ENCODE measurements around the gene CHURC1.
A peak's percentile ranks its signal among the peaks of the same experiment; 100 is the strongest.

The CHURC1 gene

DNA sequence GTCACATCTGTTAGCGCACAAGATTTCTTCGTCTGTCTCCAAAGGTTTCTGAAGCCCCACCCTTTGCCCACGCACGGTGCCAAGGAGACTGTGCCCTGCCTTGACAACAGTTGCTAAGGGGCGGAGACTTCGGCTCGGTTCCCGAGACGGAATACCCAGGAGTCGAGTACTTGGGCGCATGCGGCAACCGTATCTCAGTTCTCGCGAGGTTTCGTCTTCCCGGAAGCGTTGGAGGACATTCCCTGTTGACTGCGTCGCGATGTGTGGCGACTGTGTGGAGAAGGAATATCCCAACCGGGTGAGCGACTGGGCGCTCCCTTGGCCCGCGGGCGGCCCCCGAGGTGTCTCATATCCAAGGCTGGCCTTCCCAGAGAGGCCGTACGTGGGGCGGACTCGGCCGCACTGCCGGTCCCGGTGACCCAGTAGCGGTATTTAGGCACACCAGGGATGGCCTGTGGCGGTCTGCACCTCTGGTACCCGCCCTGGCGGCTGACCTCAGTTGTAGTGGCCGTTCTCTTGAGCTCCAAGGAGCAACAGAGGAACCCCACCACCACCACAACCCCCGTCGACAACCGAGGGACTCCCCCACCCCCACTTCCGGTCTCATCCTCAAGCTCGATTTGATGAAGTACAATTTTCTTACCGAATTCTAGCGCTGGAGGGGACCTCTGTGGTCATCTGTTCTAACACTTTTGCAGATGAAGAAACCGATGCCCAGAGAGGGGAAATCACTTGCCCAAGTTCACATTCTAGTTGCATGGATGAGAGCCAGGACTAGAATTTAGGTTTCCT is at the start of gene CHURC1:
Gene CHURC1, plus strand, starts transcription at position 219 of the 792 bp plus-strand sequence. Its CDS starts 41 bp downstream, at position 260.
- DNase-seq = peak; percentile 100

DNA sequence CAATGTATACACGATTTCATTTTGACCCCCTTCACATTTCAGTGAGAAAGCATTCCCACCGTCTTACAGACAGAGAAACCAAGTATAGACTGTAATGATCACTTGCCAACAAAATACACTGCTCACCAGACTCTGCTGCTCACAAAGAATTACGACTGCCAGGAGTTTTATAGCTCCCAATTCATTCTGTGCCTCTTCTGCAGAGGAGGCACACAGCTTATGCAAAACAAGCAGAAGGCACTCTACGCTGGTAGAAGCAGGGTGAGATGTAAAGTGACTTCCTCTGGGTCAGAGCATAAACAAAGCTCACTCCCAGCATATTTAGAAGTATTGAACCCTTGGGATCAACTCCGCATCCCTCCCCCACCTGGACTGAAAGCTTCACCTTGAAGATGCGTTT is 49.1 kb upstream of the CHURC1 start:
- DNase-seq = no peak

DNA sequence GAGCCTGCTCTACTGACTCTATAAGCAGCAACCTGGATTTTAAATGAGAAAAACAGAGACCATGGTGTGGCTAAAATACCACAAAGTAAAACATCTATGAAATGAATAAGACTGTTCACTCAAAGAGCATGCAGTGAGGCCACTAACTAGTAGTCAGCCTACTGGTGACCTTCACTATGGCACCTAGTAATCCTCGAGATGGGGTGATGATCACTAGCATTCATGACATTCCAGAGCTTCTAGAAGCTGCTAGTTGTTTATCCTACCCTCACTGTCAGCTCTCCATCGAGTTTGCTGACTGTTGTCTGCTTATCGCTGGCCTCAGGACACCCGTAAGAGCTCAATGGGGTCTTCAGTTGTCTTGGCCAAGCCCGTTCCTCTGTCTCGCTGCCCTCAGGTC is 48.3 kb upstream of the CHURC1 start:
- DNase-seq = no peak

DNA sequence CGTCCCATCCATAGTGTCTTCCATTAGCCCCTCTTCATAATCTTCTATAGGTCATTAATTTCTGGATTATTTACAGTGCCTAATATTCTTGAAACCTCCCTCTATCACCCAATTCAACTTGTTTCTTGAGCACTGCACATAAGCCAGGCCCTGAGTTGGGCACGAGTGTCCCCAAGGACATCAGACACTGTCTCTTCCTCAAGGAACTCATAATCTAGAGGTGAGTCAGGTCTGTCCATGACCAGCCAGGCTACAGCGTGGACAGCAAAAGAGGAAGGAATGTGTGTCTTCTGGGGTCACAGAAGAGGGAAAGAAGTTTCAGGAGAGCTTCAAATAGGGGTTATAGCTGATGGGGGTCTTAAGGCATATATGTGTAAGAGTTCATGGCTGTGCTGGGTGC is 47.1 kb upstream of the CHURC1 start:
- no peak for DNase-seq

DNA sequence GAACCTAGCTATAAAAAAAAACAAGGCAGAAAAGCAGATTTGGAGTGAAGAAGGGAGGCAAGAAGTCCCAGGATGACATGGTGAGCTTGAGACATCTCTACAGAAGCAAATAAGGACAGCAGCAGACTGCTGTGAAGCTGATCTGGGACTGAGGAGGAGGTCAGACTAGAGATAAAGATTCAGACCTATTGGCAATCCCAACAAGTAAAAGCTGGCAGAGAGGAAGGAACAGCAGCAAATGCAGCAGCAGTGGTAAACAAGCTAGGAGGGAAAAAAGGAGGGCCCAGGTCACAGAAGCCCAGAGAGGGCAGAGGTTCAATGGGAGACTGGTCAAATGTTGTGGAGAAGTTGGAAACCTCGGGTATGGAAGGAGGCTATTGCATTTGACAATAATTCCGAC is 45.9 kb upstream of the CHURC1 start:
- no peak for DNase-seq

DNA sequence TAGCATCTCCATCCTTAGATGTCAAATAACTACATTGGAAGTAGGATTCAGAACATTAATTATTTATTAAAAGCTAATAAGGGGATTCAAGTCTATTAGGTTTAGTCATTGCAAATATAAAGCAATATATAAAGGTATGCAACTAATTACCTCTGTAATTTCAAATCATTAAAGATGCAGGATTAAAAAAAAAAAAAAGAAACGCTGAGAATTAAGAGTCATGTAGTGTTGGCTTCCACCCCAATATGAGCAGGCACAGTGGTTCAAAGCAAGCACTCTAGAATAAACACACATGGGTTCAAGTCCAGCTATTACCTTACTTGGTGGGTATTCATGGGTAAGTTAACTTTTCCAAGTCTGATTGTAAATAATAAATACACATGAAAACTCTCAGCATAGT is 45.4 kb upstream of the CHURC1 start:
- no peak for DNase-seq

DNA sequence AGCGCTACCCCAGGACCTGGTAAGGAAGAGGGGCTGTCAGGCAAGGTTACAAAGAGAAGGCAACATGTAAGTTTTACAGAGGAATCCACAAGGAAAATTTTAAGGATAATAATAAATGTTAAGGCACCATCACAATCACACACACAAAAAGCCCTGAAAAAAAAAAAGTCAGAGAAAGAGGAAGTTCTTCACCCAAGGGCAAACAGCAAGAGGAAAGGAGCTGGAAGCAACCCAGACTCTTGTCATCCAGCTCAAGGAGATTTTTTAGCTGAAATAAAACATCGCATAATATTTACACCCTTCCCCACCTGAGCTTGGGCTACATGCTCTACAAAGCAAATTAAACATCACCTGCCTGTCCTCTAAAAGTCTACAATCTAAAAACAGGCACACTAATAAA is 44.1 kb upstream of the CHURC1 start:
- DNase-seq = no peak

DNA sequence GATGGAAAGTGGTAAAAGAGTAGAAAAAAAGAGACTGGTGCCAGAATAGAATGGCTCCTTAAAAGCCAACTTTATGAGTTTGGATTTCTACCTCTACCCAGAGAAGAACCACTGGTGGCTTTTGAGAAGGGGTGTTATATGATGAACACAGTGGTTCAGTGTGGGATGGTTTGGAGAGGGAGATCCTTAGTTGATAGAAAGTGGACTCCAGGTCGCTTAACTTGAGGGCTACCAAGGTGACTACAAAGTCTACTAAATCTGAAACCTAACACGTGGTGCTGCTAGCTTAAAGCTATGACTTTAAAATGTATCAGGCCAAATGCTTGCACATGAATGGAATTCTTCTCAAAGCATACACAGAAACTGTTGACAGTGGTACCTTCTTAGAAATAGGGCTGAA is 42.9 kb upstream of the CHURC1 start:
- DNase-seq = no peak

DNA sequence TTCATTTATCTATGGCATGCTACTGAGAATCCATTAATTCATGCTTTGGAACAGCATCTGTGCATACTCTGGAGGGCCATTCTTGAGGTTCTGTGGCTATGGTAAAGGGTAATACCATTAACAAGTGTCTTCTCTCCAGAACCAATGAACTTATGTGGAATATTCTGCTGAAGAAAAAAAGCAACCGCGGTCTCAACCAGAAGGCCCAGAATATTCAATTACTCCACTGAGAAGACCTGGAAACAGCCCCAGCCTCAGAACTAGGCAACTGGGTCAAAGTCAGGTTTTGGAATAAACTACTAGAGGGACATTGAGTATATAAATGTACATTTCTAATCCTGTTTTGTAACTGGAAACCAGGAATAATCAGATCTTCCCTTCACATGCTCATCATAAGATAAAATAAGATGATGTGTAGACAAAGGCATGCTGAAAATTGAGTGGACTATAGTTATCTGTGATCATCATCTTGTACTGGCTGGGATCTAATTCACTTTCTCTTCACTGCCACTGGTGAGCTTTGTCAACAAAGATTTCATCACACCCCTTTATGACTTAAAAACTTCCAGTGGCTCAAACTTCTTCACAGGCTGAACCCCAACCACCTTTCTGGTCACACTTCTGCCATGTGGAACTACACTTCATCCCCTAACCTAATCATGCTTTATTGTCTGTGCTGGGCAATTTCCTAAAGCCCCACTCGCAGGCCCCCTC is 40.6 kb upstream of the CHURC1 start:
- DNase-seq = no peak

DNA sequence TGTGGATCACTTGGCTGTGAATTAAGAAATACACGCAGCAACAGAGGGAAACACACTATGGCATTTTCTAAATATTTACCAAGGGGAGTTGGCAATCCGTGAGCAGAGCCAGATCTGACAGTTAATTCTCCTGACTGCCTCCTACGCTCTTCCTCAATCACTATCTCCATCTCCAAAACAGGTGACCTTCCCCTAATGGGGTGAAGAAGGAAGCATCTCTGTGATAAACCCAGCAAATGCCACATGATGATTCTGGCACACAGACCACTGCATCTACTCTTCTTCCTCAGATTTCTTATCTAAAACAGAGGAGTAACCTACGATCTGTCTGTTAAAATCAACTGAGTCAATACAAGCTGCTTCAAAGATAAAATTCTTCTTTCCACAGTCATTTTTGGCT is 38.9 kb upstream of the CHURC1 start:
- DNase-seq = no peak

DNA sequence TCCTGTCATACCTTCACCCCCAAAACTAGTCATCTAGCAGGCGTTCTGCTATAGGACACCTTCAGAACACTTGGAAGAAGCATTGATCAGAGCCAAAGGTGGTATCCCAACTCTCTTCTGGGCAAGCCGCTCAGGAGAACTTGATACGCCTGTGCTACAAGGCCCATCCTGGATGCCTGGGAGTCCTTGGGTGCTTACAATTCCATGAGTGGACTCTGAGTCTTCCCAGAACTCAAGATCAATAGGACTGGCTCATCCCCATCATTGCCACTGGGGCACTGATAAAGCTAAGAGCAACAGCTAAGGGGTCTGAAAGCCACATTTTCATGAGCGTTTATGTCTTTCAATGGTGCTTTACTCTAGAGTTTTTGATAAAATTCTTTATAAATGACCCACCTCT is 36.4 kb upstream of the CHURC1 start:
- no peak for DNase-seq

DNA sequence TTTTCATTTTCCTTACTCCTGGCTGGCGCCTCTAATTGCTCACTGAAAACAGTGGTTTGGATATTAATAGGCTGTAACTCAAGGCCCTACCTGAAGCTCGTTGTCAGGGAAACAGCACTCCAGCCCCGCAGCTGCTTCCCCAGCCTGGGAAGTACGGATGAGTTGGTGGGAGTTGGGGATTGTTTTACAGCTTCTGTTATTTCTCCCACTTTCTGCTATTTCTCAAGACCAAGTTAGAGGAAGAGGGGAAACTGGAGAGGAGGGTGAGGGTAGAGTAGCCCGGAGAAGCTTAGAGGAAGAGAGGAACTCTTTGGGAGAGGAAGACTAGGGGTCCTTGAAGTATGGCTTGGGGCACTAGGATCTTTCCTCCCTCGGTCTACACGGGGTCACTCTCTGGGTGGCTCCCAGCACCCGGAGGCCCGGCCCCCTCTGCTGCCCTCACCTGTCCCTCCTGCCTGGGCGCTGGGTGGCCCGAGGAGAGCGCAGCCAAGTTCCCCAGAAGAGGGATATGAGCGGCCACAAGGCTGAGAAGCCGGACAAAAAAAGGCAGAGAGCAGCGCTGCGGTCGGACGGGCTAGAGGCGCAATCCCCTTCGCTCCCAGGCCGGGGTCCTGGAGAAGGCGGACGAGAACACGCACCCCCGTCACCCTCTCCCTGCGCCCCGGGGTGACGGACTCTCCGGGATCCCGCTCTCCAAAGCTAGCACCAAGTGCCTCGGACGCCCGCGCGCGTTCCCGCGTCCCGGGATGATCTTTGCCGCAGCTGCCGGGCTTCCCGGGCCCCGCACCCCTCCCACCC is 35.2 kb upstream of the CHURC1 start:
- DNase-seq = peak; percentile 55

DNA sequence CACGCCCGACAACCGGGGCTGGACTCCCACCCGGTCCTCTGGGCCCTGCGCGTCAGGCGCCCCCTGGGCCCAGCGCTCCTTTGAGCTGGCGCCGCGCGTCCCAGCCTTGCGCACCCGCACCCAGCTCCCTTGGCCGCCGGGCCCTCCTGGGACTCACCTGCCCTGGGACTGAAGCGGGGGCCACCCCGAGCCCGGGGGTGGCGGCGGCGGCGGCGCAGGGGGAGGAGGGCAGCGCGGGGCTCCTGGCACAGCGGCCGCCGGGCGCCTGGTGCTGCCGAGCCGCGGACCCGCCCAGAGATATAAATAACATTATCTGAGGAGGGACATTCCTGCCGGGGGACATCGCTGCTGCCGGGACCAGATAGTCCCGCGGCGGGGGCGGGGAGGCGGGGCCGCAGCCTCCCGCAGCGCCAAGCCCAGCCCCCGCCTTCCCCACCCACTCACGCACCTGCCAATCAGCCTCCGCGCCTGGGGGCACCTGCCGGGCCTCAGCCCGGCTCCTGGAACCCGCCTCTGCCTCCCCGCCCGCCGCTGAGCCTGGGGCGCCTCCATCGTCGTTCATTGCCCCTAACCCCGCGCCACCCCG is 34.5 kb upstream of the CHURC1 start, which contains the start of gene SPTB:
Gene SPTB, minus strand, starts transcription at position 273 of the 586 bp plus-strand sequence. CDS start 56,813 bp downstream, outside the sequence.
- peak; percentile 70 for DNase-seq

DNA sequence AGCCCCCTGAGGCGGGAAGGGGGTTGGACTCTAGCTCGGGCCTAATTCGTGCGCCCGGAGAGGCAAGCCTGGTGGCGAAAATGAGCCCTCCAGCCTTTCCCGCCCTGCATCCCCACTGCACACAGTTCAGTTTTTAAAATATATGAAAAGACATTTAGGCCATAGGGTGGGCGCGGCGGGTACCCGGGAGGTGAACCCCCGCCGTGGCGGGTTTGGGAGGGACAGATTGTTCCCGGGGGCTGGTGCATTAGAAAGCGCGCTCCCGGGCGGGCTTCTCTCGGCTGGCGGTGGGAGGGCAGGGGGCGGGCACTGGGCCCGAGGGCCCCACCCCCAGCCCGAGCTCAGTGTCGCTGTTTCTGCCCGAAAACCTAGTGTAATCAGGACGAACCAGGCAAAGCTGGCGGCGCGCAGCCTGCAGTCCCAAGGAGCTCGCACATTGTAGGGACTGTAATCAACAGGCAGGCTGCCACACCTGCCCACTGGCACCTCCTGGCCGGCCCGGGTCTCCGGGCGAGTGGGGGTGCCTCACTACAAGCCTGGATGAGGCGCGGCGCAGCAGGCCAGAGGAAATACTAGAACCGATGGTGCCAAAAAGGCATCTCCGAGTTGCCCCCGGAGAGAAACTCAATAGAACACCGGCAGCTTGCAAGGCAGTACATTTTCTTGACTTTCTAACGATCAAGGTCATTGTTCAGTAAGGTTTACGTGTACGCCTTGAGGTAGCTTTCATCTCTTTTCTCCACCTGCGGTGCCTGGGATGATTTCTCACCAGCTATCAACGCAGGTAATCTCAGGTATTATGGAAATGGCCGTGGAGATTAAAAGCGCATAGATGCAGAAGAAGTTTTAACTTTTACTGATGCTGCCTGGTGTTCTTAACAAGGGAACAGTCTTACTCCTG is 33.8 kb upstream of the CHURC1 start:
- DNase-seq = peak; percentile 78

DNA sequence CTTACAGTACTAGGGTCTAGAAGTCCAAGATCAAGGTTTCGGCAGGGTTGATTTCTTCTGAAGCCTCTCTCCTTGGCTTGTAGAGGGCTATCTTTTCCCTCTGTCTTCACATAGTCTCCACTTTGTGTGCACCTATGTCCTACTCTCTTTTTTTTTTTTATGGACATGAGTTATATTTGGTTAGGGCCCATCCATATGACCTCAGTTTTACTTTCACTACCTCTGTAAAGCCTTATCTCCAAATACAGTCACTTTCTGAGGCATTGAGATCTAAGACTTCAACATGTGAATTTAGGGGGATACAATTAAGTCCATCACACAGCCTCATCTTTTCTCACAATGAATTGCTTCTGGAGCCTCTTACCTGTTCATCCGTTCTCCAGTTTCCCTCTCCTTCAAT is 28.7 kb upstream of the CHURC1 start:
- no peak for DNase-seq

DNA sequence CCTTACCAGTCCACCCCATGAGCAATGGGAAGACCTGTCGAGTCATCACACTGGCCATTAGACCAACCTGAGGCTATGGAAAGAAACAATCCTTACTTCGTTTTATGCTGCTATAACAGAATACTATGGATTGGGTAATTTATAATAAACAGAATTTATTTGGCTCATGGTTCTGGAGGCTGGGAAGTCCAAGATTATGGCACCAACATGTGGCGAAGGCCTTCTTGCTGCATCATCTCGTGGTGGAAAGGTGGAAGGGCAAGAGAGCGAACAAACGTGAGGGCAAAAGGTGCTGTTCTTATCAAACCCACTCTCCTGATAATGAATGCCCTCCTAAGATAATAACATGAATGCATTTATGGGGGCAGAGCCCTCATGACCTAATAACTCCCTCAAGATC is 24.9 kb upstream of the CHURC1 start:
- DNase-seq = no peak

DNA sequence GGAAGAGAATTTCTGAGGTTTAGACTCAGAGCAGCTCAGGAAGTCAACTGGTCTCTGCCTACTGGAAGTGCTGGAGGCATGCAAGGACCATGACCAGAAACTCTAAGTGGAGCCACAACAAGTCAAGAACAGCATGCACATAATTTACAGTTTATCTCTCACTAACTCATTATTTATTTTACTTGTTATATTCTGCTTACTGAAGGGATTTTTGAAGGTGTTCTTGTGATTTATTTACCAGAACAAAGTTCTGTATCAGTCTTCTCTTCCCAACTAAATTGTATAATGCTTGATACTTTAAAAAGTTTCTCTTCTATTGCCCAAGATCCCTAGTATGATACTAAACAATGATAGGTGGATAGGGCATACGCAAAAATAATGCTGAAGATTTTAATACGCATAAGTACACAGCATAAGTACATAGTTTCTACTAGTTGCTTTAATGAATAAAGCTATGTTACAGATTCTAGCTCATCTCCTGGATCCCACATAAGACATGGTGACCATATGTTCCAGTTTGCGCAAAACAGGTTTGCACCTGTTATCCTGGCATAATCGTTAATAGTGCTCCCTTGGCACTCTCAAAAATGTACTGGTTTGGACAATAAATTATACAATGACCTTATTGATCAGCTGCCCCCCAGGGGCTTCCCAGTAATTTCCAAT is 22.9 kb upstream of the CHURC1 start:
- no peak for DNase-seq

DNA sequence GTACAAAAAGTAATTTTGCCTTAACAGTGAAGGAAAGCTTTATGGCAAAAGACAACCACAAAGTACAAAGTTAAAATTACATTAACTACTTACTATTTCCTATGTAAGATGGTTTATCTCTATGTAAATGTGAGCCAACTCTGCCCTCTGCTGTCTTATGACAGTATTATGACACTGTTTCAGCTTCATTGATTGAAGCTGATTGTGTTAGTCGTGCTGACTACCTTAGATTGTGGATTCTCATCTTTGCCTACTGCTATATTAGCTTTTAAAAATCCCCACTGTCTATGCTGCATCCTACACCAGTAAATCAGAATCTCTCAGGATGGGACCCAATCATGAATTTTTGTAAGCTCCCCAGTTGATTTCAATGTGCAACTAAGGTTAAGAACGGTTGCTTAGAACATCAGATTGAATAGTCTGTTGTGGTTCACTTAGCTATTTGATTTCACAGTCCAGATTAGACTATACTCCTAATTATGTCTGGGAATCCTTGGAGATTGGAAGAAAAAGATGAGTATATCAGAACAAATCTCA is 22.3 kb upstream of the CHURC1 start:
- DNase-seq = peak; percentile 84

DNA sequence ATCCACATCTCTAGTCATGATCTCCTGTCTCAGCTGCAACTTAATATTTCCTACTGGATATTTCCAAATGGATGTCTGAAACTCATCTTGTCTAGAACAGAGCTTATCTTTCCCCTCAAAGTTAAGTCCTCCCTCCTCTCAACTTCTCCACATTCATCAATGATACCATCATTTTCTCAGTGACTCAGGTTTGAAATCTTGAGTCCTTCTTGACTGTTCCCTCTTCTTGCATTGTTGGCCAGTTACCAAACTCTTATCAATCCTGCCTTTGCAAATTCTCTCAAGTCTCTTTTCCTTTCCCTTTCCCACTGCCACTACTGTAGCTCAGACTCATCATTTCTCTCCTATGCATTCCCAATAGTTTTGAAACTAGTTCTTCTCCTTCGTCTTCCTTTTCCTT is 14.3 kb upstream of the CHURC1 start:
- no peak for DNase-seq

DNA sequence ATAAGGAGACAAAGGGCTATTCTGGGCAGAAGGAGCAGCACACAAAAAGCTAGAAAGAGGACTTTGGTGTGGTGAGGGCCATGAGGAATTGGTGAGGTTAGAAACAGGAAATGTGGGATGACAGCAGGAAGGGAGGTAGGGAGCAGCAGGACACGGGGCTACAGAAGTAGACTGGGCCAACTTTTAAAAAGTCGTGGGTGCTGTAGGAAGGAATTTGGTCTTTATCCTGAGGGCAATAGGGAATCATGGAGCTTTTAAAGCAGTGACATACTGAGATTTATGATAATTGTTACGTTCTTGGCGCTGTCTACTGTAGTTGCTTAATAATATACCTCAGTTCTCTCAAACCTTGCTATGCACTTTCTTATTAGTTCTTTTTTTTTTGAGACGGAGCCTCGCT is 8.2 kb upstream of the CHURC1 start:
- DNase-seq = no peak

DNA sequence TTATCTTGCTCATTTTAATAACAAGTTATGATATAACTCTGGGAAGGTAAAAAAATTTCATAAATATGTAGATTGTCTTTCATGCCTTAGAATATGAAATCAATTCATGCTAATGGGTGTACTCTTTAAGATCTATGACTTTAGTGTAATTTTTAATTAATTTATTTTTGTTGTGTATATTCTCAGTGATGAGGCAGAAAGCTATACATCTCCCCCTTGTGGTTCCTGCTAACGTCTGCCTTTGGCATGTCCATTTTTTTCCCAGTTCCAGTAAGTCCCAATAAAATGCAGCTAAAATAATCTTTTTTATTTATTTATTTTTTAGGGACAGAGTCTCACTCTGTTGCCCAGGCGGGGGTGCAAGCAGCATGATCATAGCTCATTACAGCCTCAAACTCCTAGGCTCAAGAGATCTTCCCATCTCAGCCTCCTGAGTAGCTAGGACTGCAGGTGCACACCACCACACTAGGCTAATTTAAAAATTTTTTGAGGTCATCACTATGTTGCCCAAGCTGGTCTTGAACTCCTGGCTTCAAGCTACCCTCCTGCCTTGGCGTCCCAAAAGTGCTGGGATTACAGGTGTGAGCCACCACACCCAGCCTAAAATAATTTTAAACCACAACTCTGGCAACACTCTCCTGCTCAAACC is 3.3 kb upstream of the CHURC1 start:
- peak; percentile 29 for DNase-seq
